Stimulated activated CD4-positive, alpha-beta T cell treated with anti-CD3 and anti-CD28 coated beads, Interleukin-1b, Interleukin-23, amount 100 ng/mL, for 48 hours (primary cell): Measurements from ENCODE around the gene CFAP52.
"Not testable (repeated sequence)": the region's sequence is repeated elsewhere in the genome, so short reads cannot be mapped to it uniquely, and the experiment has no call there.

Experiments used
- DNase-seq: peaks from one replicate; pipeline ENCODE4 v3.0.0-alpha.2; 2020

CFAP52 gene

DNA sequence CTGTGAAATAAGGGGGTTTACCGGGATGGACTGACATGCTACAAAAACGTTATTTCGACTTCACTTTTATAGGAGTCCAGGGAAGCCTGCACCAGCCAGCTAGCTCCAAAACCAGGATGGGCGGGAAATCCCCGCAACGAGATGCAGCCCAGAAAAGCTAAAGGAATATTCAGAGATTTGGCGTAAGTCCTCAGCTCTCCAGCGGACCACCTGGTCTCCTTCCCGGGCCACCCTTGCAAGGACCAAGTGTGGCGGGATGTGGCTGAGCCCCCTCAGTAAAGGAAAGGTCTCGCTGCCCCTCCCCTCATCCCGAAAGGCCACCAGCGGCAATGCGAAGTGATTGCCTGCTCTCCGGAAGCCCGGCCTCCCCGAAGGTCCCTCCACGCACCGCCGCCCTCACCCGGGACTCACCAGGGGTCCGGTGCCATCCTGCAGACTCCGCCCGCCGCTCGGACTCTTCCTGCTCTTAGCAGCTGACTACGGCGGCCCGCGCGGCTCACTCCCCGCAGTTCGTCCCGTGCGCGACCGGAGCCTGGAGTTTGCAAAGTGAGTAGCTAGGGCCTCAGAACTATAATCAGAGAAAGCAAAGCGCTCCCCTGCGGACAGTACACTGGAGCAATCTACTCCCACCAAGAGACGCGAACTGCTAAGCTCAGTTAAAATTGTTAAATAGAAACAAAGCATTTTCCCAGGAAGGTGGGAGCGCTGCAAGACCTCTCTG, 901 bp upstream of the CFAP52 start, which contains the start of gene STX8:
TSS of gene STX8 (minus strand) at position 440 of the 721 bp plus-strand sequence. CDS start at position 428, 12 bp downstream.
- DNase-seq, result peak; percentile 83

DNA sequence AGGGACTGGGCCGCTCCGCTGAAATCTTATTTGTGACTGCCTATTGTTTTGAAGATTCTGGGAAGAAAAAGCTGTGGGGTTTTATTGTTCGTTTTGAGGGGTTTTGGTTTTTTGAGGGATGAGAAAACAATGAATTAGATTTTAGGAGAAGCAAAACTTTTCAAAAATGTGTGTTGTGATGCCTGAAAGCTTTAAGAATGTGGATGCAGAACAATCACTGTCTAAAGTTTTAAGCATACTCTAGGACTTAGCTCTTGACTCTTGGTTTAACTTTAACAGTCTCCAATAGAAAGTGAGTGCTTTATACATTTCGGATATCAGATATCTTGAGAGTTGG, 899 bp downstream of the CFAP52 start:
- DNase-seq, result no peak

DNA sequence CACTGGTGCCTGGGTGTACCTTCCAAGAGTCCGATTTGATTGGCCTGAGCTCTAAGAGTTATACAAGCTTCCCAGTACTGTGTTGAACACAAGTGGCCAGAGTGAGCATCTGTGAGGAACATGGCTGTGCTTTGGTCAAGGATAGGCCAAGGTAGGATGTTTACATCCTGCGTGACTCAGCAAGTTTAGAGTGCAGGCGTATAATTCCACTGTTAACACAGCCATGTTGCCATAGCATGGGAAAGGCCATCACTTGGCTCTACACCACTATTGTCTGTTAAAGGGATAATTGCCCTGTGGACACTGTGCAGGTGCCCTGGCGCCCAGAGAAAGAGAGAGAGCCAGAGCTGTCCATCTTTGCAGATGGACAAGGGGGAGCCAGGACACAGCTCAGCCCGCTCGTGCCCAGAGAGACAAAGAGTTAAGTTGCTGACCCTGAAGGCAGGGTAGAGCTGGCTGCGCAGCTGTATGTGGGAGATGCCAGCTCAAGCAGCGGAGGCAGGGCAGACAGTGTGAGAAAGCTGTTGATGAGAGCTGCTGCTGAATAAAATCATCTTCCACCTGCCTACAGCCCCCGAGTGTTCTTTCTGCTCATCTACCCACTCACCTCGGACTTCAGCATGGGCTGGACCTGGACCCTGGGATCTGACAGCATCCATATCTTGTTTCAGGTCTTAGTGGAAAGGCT, 11.7 kb downstream of the CFAP52 start:
- DNase-seq, result no peak

DNA sequence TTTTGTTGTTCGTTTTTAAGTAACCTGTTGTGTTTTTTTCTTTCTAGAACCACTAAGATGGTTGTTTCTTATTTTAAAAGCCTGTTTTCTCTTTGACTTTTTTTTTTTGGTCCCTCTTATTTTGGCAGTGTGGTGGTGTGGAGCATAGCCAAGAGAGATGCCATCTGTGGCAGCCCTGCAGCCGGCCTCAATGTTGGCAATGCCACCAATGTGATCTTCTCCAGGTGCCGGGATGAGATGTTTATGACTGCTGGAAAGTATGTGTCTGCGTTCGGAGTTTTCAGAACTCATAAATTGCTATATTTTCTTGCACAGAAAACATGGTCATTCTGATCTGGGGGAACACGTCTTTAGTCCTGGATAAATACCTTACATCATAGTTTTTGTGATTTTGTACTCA, 17.6 kb downstream of the CFAP52 start:
- DNase-seq, result no peak

DNA sequence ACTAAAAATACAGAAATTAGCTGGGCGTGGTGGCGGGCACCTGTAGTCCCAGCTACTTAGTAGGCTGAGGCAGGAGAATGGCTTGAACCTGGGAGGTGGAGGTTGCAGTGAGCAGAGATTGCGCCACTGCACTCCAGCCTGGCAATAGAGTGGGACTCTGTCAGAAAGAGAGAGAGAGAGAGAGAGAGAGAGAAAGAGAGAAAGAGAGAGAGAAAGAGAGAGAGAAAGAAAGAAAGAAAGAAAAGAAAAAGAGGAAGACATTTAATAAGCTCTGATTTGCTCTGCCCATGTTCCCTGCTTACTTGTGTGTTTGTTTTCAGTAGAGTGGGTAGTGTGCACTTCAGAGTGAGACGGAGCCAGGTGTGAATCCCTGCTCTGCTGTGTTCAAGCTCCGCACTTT, 21.2 kb downstream of the CFAP52 start:
- not testable (repeated sequence) for DNase-seq

DNA sequence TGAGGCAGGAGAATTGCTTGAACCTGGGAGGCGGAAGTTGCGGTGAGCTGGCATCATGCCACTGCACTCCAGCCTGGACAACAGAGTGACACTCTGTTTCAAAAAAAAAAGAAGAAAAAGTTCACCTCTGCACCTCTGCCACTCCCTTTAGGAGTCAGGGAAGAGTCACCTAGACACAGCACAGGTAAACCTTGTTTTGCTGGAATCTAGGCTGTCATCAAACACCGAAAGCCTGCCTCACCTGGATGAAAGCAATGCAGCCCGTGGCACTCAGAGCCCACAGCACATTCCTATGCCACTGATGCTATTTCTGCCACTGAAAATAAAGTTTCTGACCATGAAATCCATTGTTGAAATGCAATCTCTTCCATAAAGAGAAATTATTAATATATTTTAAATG, 22.2 kb downstream of the CFAP52 start:
- DNase-seq, result no peak

DNA sequence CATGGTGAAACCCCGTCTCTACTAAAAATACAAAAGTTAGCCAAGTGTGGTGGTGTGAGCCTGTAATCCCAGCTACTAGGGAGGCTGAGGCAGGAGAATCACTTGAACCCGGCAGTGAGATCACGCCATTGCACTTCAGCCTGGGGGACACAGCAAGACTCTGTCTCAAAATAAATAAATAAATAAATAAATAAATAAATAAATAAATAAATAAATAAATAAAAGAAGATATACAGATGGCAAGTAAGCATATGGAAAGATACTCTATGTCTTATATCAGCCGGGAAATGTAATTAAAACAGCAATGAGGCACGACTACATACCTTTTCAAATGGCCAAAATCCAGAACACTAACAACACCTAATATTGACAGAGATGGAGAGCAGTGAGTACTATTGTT, 28.1 kb downstream of the CFAP52 start:
- not testable (repeated sequence) for DNase-seq

DNA sequence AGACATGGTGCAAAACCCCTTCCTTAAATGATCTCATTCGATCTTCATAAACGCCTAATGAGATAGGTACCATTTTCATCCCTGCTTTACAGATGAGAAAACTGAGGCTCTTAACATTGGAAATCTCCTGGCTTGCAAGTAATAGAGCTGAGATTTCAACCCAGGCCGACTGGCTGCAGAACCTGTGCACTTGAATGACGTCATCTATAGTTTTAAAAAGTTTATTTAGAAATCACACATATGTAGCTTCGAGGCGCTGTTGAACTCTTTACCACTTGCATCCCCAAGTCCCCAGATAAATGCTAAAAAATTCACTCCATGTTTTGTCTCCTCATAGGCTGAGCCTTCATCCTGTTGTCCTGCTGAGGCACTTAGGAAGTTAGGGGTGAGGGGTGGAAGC, 30.0 kb downstream of the CFAP52 start:
- DNase-seq, result no peak

DNA sequence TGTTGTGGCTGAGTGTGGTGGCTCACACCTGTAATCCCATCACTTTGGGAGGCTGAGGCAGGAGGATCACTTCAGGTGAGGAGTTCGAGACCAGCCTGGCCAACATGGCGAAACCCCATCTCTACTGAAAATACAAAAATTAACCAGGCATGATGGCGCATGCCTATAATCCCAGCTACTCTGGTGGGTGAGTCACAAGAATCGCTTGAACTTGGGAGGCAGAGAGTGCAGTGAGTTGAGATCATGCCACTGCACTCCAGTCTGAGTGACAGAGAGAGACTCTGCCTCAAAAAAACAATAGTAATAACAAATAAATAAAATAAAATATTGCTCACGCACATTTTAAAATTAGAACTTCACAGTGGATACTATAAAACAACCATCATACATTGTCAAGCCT, 30.6 kb downstream of the CFAP52 start:
- not testable (repeated sequence) for DNase-seq

DNA sequence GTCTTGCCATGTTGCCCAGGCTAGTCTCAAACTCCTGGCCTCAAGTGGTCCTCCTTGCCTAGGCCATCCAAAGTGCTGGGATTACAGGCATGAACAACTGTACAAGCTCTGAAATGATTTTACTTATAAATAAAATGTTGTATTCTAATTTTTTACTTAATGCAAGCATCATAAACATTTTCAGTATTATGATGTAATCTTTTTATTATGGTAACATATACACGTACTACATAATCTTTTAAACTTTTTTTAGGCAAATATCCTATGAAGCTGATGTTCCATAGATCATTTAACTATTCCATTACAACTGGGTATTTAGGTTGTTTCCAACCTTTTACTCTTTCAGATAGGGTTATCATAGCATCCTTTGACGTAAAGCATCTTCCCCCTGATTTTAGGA, 35.1 kb downstream of the CFAP52 start:
- no peak for DNase-seq

DNA sequence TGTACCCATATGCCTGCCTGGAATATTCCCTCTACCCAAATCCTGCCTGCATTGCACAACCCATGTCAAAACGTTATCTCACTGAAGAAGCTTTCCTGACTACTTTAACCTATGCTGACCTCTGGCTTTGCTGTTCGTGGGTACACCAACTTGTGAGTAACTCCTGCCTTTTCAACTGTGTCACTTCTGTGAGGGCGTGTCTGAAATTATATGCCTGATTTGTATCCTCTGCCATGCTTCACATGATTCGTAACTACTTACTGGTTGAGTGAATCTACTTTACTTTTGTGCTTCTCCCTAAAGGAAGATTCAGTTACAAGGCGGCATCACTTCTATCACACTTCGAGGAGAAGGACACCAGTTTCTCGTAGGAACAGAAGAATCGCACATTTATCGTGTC, 35.6 kb downstream of the CFAP52 start:
- no peak for DNase-seq

DNA sequence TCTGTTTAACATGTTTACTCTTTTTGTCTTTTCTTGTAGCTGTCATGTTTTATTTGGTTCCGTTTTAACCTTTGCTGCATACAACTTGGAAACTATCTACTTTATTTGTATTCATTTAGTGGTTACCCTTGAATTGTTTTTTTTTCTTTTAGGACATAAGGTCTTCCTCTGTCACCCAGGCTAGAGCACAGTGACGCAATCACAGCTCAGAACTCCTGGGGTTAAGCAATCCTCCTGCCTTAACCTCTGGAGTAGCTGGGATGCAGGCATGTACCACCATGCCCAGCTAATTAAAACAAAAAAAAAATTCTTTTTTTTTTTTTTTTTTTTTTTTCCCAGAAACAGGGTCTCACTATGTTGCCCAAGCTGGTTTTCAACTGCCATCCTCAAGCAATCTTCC, 39.0 kb downstream of the CFAP52 start:
- no peak for DNase-seq

DNA sequence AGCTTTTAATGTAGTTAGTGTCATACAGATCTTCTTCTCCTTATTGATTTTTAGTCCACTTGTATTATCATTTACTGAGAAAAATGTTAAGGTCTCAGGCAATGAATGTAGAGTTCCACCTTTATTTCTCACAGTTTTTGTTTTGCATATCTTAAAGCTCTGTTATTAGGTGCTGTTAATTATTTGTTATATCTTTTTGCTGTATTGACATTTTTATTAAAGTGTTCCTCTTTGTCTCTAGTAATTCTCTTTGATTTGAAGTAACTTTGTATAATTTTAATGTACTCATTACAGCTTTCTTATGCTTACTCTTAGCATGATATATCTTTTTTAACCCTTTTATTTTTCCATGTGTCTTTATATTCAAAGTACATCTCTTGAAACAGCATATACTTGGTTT, 46.5 kb downstream of the CFAP52 start:
- no peak for DNase-seq

DNA sequence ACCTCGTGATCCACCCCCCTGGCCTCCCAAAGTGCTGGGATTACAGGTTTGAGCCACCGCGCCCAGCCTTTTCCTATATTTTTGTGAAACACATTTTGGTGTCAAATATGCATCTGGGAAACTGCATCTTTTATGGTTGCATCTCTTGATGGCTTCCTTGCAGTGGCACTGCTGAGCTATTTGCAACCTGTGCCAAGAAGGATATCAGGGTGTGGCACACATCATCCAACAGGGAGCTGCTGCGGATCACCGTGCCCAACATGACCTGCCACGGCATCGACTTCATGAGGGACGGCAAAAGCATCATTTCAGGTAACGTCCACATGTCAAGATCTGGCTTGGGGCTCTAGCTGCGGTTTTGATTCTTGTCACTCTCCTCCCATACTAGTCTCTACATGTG, 52.1 kb downstream of the CFAP52 start:
- DNase-seq, result no peak

DNA sequence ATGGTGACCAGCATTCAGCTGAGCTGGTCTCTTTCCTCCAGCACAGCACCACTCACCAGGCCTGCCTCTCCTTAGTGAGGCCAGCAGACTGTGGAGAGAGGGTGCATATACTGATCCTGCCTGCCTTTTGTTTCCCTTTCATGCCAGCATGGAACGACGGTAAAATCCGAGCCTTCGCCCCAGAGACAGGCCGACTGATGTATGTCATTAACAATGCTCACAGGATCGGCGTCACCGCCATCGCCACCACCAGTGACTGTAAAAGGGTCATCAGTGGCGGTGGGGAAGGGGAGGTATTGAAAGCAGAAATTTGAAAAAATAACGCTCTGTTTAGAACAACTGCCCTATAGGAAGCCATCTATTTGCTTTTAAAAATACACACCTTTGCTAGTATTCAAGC, 56.3 kb downstream of the CFAP52 start:
- DNase-seq, result no peak

DNA sequence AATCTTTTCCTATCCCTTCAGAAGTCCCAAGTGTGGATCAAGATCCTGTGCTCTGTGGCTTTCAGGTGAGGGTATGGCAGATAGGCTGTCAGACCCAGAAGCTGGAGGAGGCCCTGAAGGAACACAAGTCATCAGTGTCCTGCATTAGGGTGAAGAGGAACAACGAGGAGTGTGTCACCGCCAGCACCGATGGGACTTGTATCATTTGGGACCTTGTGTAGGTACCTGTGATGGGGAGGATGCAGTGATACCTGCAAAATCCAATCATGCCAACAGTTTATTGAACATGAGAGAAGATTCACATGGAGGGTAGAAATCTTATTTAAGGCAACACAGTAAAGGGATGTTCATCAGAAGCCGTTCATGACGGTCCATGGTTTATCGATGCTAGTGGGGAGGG, 58.9 kb downstream of the CFAP52 start:
- no peak for DNase-seq

DNA sequence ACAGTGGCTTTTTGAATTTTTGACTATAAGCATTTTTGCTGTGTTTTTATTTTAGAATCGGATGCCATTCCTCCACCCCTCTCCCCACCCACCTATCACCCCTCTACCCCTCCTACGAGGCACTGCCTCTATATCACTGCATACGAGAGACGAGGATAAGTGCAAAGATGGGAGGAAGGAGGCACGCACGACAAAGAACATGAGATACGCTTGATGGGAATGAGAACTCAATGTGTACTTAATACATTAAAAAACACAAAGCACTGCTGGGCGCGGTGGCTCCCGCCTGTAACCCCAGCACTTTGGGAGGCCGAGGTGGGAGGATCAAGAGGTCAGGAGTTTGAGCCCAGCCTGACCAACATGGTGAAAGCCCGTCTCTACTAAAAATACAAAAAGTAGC, 60.1 kb downstream of the CFAP52 start:
- DNase-seq, result no peak

DNA sequence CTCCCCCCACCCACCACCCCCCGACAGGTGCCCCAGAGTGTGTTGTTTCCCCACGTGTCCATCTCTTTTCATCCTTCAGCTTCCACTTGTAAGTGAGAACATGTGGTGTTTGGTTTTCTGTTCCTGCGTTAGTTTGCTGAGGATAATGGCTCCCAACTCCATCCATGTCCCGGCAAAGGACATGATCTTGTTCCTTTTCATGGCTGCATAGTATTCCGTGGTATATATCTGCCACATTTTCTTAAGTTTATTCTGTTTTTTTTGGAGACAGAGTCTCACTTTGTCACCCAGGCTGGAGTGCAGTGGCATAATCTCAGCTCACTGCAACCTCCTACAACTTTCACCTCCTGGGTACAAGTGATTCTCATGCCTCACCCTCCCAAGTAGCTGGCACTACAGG, 63.9 kb downstream of the CFAP52 start:
- DNase-seq, result not testable (repeated sequence)

DNA sequence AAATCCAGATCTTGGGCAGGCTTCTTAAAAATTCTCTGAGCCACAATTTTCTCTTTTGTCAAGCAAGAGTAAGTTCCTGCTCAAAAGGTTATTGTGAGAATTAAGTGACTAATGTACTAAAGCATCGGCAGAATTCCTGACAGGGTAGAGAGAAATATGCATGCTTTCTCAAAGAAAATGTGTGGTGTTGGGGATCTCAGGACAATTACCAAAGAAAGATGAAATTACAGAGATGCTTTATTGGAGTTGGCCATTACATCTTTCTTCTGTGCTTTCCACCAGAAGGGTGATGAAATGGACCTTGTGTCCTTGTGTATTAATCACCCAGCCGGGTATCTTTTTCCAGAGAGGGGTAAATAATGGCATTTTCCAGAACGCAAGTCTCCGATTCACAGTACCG, 67.2 kb downstream of the CFAP52 start:
- DNase-seq, result no peak

DNA sequence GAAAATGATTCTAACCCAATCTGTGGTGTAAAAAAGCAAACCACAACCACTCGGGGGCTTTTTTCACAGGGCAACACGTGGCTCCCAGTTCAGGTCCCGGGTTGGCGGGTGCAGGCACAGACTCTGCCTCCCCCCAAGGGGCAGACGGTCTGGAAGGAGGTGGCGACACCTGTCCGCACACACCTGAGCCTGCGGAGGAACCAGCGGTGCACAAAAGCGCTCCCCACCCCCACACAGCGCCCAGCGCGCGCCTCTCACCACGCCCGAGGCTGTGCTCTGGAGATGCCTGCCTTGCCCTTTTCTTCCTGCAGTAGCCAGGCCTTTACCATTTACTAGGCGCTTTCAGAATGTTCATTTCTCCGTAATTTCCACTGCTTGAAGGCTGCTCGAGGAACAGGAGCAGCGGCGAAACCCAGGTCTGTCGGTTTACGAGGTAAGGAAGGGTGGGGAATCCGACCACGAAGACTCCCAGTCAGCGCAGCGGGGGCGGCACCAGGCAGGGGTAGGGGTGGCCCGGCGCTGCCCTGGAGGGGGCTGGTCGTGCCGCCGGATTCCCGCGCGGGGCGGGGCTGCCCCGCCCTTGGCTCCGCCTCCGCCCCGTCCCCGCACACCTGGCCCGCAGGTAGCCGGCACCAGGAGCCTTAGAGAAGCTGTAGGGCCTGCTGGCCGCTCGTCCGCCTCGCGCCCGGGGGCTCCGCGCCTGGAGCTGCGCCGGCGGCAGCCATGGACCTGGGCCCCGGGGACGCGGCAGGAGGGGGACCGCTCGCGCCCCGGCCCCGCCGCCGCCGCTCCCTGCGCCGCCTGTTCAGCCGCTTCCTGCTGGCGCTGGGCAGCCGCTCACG, 68.7 kb downstream of the CFAP52 start, which contains the start of gene USP43:
TSS of gene USP43 (plus strand) at position 608 of the 842 bp plus-strand sequence. CDS start at position 724, 116 bp downstream.
- DNase-seq, result peak; percentile 11

DNA sequence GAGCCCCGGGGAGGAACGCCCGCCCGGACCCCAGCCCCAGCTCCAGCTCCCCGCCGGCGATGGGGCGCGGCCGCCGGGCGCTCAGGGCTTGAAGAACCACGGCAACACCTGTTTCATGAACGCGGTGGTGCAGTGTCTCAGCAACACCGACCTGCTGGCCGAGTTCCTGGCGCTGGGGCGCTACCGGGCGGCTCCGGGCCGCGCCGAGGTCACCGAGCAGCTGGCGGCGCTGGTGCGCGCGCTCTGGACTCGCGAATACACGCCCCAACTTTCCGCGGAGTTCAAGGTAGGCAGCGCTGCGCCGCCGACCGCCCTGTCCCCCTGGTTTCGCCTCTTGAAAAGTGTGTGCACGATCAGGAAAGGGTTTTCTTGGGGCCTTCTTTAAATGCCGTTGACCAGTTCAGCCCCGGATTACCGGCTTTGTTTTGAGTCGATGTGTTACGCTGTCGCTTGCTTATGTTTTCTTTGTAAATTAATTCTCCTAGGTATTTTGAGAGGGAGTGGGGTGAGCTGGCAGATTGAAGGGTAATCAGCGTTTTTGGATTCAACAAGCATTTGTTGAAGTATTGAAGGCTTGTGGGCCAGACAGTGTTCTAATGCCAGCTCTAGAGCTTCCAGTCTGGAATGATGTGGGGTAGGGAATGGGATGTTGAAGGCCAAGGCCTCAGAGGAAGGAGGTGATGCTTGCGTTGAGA, 69.6 kb downstream of the CFAP52 start:
- DNase-seq, result peak; percentile 10

DNA sequence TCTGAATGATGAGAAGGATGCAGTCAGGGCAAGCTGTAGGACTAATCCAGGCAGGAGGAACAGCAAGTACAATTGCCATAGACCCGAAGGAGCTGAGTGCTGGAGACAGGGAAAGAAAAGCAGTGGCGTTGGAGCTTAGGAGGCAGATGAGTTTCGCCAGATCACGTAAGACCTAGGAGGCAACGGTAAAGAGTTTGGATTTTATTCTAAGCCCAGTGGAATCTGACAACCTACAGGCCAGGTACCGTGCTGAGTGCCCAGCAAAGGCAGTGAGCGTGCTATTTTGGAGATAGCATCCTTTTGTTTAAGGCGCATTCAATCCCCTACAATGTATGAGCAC, 70.1 kb downstream of the CFAP52 start:
- DNase-seq, result no peak

DNA sequence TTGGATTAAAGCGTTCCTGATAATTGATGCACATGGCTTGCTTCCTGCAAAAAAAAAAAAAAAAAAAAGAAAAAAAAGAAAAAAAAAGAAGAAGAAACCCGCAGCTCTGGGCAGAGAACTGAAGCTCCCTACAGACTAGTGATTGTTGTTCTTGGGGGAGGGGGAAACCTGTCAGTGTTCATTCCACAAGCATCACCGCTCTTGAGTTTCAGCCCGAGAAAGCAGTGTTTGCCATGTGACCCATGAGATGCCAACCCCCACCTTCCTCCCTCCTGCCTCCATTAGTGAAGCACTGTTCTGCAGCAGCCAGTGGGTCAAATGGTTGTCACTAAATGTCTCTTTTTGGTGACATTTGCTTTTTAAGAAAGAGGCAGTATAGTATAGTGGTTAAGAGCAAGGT, 70.6 kb downstream of the CFAP52 start:
- DNase-seq, result no peak
